Measurements from ENCODE around the gene RPL39L.

RPL39L gene

GRCh38 chr3:187076297-187076696 is 63.0 kb downstream of the RPL39L start:
- no peak overlapping the region for H3K4me3 ChIP-seq (ENCODE audit: low read length)
- H3K27me3 ChIP-seq (ENCODE audit: control insufficient read depth, low read length) = no peaks in the 10 kb centered on the region
- H3K27ac ChIP-seq (ENCODE audit: low read depth, low read length) = no peak overlapping the region
- peaks cover 68% of the 10 kb centered on the region for H3F3A ChIP-seq (ENCODE audit: control insufficient read depth, insufficient read depth)
- H3K36me3 ChIP-seq (ENCODE audit: control insufficient read depth, low read length) = peaks cover 75% of the 10 kb centered on the region
- no peaks in the 10 kb centered on the region for H3K9me3 ChIP-seq (ENCODE audit: control insufficient read depth, insufficient read depth, low read length)
- no peaks in the 10 kb centered on the region for H4K20me1 ChIP-seq (ENCODE audit: control insufficient read depth, insufficient read depth, low read depth, low read length)
- H3K4me2 ChIP-seq (ENCODE audit: low read length) = no peak overlapping the region
- peaks cover 29% of the 10 kb centered on the region for H3K79me2 ChIP-seq (ENCODE audit: control insufficient read depth, low read length)
- TF ChIP-seq CTCF (IDR thresholded peaks at IDR 0.05; ENCODE audit: low read depth, low read length, poor library complexity, severe bottlenecking) (no peak), EZH2phosphoT487 (IDR thresholded peaks at IDR 0.05; ENCODE audit: borderline replicate concordance, low read length) (no peak)
- H3K9me2 ChIP-seq (replicated peaks; ENCODE audit: control insufficient read depth, low read length) = no peaks in the 10 kb centered on the region
- H3K4me1 ChIP-seq (ENCODE audit: control insufficient read depth, low read length) = peaks cover 31% of the 10 kb centered on the region

- Histone ChIP-seq H3K27ac (ENCODE audit: low read depth, low read length) (no peak overlapping the region), H3K9me2 (replicated peaks; ENCODE audit: control insufficient read depth, low read length) (no peaks in the 10 kb centered on the region), H3K4me3 (ENCODE audit: low read length) (no peak overlapping the region), H3K9me3 (ENCODE audit: control insufficient read depth, insufficient read depth, low read length) (no peaks in the 10 kb centered on the region), H4K20me1 (ENCODE audit: control insufficient read depth, insufficient read depth, low read depth, low read length) (no peaks in the 10 kb centered on the region), H3K4me2 (ENCODE audit: low read length) (no peak overlapping the region), H3K36me3 (ENCODE audit: control insufficient read depth, low read length) (peaks cover 89% of the 10 kb centered on the region), H3K4me1 (ENCODE audit: control insufficient read depth, low read length) (peaks cover 45% of the 10 kb centered on the region), H3K27me3 (ENCODE audit: control insufficient read depth, low read length) (no peaks in the 10 kb centered on the region), H3K79me2 (ENCODE audit: control insufficient read depth, low read length) (peaks cover 39% of the 10 kb centered on the region), H3F3A (ENCODE audit: control insufficient read depth, insufficient read depth) (peaks cover 66% of the 10 kb centered on the region)
- TF ChIP-seq CTCF (IDR thresholded peaks at IDR 0.05; ENCODE audit: low read depth, low read length, poor library complexity, severe bottlenecking) (no peak), EZH2phosphoT487 (IDR thresholded peaks at IDR 0.05; ENCODE audit: borderline replicate concordance, low read length) (no peak)
Observed at GRCh38 chr3:187074846-187075245, 64.5 kb downstream of the RPL39L start.

GRCh38 chr3:187073581-187074098 is 65.7 kb downstream of the RPL39L start:
- TF ChIP-seq EZH2phosphoT487 (IDR thresholded peaks at IDR 0.05; ENCODE audit: borderline replicate concordance, low read length) = no peak
- TF ChIP-seq CTCF (IDR thresholded peaks at IDR 0.05; ENCODE audit: low read depth, low read length, poor library complexity, severe bottlenecking) = no peak
- H3K4me1 ChIP-seq (ENCODE audit: control insufficient read depth, low read length) = peaks cover 57% of the 10 kb centered on the region
- H3K4me2 ChIP-seq (ENCODE audit: low read length) = peak overlapping the region; percentile 88
- peak overlapping the region; percentile 69 for H3K4me3 ChIP-seq (ENCODE audit: low read length)
- peaks cover 62% of the 10 kb centered on the region for H3F3A ChIP-seq (ENCODE audit: control insufficient read depth, insufficient read depth)
- H4K20me1 ChIP-seq (ENCODE audit: control insufficient read depth, insufficient read depth, low read depth, low read length) = no peaks in the 10 kb centered on the region
- no peaks in the 10 kb centered on the region for H3K9me2 ChIP-seq (replicated peaks; ENCODE audit: control insufficient read depth, low read length)
- no peaks in the 10 kb centered on the region for H3K9me3 ChIP-seq (ENCODE audit: control insufficient read depth, insufficient read depth, low read length)
- H3K36me3 ChIP-seq (ENCODE audit: control insufficient read depth, low read length) = peaks cover 95% of the 10 kb centered on the region
- H3K27ac ChIP-seq (ENCODE audit: low read depth, low read length) = peak overlapping the region; percentile 98
- H3K27me3 ChIP-seq (ENCODE audit: control insufficient read depth, low read length) = no peaks in the 10 kb centered on the region
- H3K79me2 ChIP-seq (ENCODE audit: control insufficient read depth, low read length) = peaks cover 51% of the 10 kb centered on the region

Measured in DOHH2 (cell line).